ENCODE results near the gene CSNK1A1L. TPM values are rescaled to one million over a fixed set of nuclear protein-coding genes. Genes with fewer than 3 reads are reported as not detected.

Gene CSNK1A1L
- total RNA-seq, 1 experiment from 2014 or later, result not detected

DNA sequence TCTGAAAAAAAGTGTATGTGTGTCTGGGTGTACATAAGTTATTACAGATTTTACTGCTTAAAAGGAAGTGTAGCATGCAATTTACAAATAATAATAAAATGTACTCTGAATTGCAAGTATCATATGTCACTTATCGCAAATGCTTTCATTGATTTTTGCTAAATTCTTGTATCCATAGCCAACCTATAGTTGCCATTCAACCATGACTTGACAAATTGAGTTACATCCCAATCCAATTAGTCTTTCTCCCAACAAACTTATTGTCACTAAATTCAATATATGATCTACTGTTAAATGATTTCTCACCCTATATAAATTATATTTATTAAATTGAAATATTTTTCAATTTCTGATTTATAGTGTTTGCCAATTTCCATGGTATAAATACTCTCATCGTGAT is 28.6 kb downstream of the CSNK1A1L start (continued):
- TF ChIP-seq, protein P1, sequence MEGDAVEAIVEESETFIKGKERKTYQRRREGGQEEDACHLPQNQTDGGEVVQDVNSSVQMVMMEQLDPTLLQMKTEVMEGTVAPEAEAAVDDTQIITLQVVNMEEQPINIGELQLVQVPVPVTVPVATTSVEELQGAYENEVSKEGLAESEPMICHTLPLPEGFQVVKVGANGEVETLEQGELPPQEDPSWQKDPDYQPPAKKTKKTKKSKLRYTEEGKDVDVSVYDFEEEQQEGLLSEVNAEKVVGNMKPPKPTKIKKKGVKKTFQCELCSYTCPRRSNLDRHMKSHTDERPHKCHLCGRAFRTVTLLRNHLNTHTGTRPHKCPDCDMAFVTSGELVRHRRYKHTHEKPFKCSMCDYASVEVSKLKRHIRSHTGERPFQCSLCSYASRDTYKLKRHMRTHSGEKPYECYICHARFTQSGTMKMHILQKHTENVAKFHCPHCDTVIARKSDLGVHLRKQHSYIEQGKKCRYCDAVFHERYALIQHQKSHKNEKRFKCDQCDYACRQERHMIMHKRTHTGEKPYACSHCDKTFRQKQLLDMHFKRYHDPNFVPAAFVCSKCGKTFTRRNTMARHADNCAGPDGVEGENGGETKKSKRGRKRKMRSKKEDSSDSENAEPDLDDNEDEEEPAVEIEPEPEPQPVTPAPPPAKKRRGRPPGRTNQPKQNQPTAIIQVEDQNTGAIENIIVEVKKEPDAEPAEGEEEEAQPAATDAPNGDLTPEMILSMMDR (IDR thresholded peaks at IDR 0.05 in 2 of 3, conservative IDR thresholded peaks at IDR 0.05 in 1 of 3; ENCODE audit: borderline replicate concordance in 1 of 3, insufficient read depth in 1 of 3, low read depth in 2 of 3, low read length in 2 of 3), result no peak
- TF ChIP-seq SP1 (IDR thresholded peaks at IDR 0.05; ENCODE audit: low read depth), result no peak
- TF ChIP-seq ELF1 (IDR thresholded peaks at IDR 0.05; ENCODE audit: borderline replicate concordance, low read depth), result no peak

DNA sequence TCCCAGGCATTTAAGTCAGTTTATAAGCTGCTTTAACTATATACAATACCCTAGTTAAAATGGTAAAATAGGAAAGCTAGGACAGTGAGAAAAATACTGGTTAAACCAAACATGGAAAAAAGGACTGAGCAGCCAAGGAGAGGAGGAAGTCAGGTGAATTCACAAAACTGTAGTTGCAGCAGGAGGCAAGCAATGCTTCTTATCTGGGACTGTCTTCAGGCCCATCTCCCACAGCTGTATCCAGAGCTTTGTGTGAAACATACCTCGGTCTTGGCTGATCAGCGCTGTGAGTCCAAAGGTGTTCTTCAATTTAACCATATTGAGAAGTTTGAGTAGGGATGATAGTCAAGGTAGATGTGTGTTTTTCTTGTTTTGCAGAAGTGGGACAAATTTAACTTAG is 30.3 kb downstream of the CSNK1A1L start:
- H3K4me3 ChIP-seq (replicated peaks in 1 of 2; ENCODE audit: low read depth in 1 of 2, low read length in 2 of 2), result no peak overlapping the region
- ATAC-seq, result no peak; the same call in 1 of the 2 replicates
- no peak overlapping the region for H3K9ac ChIP-seq (ENCODE audit: low read length)
- no peaks in the 10 kb centered on the region for H4K20me1 ChIP-seq (ENCODE audit: insufficient read depth)
- no peak for TF ChIP-seq EGR1 (IDR thresholded peaks at IDR 0.05; ENCODE audit: low read depth)
- TF ChIP-seq TCF7L2 (IDR thresholded peaks at IDR 0.05; ENCODE audit: borderline replicate concordance, extremely low read depth, insufficient read depth, insufficient read length), result no peak
- no peak for TF ChIP-seq CBX3 (IDR thresholded peaks at IDR 0.05; ENCODE audit: low read depth)
- TF ChIP-seq EZH2 (IDR thresholded peaks at IDR 0.05), result no peak
- no peak for TF ChIP-seq CEBPB (IDR thresholded peaks at IDR 0.05; ENCODE audit: low read depth)
- no peak for TF ChIP-seq JUND (IDR thresholded peaks at IDR 0.05)
- TF ChIP-seq ZNF274 (IDR thresholded peaks at IDR 0.05; ENCODE audit: low read depth, low read length), result no peak
- no peak for TF ChIP-seq SRF (IDR thresholded peaks at IDR 0.05; ENCODE audit: low read depth)
- no peak for TF ChIP-seq ELF1 (IDR thresholded peaks at IDR 0.05; ENCODE audit: borderline replicate concordance, low read depth)
- TF ChIP-seq EZH2phosphoT487 (IDR thresholded peaks at IDR 0.05; ENCODE audit: borderline replicate concordance), result no peak
- TF ChIP-seq, protein P2, sequence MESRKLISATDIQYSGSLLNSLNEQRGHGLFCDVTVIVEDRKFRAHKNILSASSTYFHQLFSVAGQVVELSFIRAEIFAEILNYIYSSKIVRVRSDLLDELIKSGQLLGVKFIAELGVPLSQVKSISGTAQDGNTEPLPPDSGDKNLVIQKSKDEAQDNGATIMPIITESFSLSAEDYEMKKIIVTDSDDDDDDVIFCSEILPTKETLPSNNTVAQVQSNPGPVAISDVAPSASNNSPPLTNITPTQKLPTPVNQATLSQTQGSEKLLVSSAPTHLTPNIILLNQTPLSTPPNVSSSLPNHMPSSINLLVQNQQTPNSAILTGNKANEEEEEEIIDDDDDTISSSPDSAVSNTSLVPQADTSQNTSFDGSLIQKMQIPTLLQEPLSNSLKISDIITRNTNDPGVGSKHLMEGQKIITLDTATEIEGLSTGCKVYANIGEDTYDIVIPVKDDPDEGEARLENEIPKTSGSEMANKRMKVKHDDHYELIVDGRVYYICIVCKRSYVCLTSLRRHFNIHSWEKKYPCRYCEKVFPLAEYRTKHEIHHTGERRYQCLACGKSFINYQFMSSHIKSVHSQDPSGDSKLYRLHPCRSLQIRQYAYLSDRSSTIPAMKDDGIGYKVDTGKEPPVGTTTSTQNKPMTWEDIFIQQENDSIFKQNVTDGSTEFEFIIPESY (IDR thresholded peaks at IDR 0.05; ENCODE audit: extremely low read depth, insufficient replicate concordance, low read length), result no peak
- no TSS peak for BruUV-seq (replicated peaks)
- no peaks in the 10 kb centered on the region for H3K27me3 ChIP-seq (ENCODE audit: insufficient read depth, low read length)
- H3K27ac ChIP-seq (ENCODE audit: low read depth, low read length), result no peak overlapping the region
- no peaks in the 10 kb centered on the region for H3K36me3 ChIP-seq (ENCODE audit: control insufficient read depth in 1 of 2, insufficient read depth in 2 of 2, low read length in 2 of 2)
- H3K4me1 ChIP-seq (ENCODE audit: control insufficient read depth in 1 of 2, insufficient read depth in 2 of 2, low read length in 2 of 2), result no peaks in the 10 kb centered on the region
- POLR2A ChIA-PET, result interaction anchor here (0.8 kb wide), 1 partner anchor 75 kb away, joined by 3 read pairs; no protein-coding TSS in a partner anchor
- CTCF ChIA-PET, result no interaction called here
- intact Hi-C loops (cut with micrococcal nuclease), result loop anchor here (2.0 to 10.0 kb wide), 2 partner anchors 528 to 1270 kb away; partner anchors contain the start of gene UFM1
- DNase-seq (ENCODE audit: low read depth, low spot score), result no peak
- H3K4me2 ChIP-seq (ENCODE audit: low read length), result no peak overlapping the region
- H3K79me2 ChIP-seq (ENCODE audit: insufficient read depth, low read length), result no peaks in the 10 kb centered on the region
- RAD21 ChIA-PET (ENCODE audit: low non-redundant PET in 1 of 2, low total read pairs in 2 of 2, uncharacterized antibody in 2 of 2, unreplicated experiment in 2 of 2), result no interaction called here
- no peak overlapping the region for H2AFZ ChIP-seq (ENCODE audit: low read depth, low read length, poor library complexity, severe bottlenecking)
- no peaks in the 10 kb centered on the region for H3K9me2 ChIP-seq (ENCODE audit: insufficient read depth)
- H3K9me3 ChIP-seq (ENCODE audit: control insufficient read depth in 1 of 2, insufficient read depth in 1 of 2, low read depth in 1 of 2, low read length in 2 of 2), result no peaks in the 10 kb centered on the region
